ENCODE data around the gene FMN2.

Gene FMN2

GRCh38 chr1:240445369-240445768, 353.7 kb downstream of the FMN2 start:
- TF ChIP-seq, protein P1, sequence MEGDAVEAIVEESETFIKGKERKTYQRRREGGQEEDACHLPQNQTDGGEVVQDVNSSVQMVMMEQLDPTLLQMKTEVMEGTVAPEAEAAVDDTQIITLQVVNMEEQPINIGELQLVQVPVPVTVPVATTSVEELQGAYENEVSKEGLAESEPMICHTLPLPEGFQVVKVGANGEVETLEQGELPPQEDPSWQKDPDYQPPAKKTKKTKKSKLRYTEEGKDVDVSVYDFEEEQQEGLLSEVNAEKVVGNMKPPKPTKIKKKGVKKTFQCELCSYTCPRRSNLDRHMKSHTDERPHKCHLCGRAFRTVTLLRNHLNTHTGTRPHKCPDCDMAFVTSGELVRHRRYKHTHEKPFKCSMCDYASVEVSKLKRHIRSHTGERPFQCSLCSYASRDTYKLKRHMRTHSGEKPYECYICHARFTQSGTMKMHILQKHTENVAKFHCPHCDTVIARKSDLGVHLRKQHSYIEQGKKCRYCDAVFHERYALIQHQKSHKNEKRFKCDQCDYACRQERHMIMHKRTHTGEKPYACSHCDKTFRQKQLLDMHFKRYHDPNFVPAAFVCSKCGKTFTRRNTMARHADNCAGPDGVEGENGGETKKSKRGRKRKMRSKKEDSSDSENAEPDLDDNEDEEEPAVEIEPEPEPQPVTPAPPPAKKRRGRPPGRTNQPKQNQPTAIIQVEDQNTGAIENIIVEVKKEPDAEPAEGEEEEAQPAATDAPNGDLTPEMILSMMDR (IDR thresholded peaks at IDR 0.05), result no peak
- no peak overlapping the region for H3K4me3 ChIP-seq
- DNase-seq (ENCODE audit: low spot score), result no peak
- no peak overlapping the region for H3K27ac ChIP-seq

DNA sequence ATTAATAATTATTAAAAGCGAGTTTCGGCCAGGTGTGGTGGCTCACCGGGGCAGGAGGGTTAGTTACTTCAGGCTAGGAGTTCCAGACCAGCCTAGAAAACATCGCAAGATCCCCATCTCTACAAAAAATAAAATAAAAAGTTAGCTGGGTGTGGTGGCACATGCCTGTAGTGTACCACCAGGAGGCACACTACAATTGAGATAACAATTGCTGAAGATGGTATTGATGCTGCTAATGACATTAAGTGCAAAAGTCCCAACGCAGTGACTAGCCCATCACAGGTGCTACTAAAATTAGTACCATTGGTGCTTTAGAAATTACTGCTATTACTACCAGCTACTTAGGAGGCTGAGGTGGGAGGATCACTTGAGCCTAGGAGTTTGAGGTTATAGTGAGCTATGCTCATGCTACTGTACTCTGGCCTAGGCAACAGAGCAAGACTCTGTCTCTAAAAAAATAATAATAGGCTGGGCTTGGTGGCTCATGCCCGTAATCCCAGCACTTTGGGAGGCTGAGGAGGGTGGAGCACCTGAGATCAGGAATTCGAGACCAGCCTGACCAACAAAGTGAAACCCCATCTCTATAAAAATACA, 363.6 kb downstream of the FMN2 start:
- no peak for DNase-seq (ENCODE audit: low spot score)
- no peak overlapping the region for H3K4me3 ChIP-seq
- TF ChIP-seq, protein P1 (IDR thresholded peaks at IDR 0.05), result no peak
- H3K27ac ChIP-seq, result no peak overlapping the region

GRCh38 chr1:240457203-240457602, 365.5 kb downstream of the FMN2 start:
- TF ChIP-seq, protein P1 (IDR thresholded peaks at IDR 0.05), result no peak
- H3K27ac ChIP-seq, result no peak overlapping the region

DNA sequence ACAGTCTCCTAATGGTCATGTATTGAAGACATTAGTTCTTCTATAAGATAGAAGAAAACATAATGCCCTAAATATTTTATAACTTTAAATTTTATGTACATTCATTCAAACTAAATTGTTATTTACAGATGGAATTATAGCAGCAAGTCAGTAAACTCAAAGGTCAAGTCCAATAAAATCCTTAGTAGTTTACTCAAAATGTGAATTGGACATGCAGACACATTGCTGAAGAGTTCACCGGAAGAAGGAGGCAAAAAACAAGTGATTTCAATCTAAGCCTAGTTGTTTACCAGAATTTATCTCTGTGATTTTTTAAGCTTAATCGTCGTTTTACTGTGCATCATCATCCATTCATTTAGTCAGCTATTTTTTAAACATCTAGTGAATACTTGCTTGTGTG, 370.6 kb downstream of the FMN2 start:
- no peak for DNase-seq (ENCODE audit: low spot score)
- Histone ChIP-seq H3K27ac (no peak overlapping the region), H3K4me3 (no peak overlapping the region)
- TF ChIP-seq, protein P1 (IDR thresholded peaks at IDR 0.05), result no peak

More at GRCh38 chr1:240457203-240457602, 365.5 kb downstream of the FMN2 start:
- DNase-seq (ENCODE audit: low spot score), result no peak
- no peak overlapping the region for H3K4me3 ChIP-seq

DNA sequence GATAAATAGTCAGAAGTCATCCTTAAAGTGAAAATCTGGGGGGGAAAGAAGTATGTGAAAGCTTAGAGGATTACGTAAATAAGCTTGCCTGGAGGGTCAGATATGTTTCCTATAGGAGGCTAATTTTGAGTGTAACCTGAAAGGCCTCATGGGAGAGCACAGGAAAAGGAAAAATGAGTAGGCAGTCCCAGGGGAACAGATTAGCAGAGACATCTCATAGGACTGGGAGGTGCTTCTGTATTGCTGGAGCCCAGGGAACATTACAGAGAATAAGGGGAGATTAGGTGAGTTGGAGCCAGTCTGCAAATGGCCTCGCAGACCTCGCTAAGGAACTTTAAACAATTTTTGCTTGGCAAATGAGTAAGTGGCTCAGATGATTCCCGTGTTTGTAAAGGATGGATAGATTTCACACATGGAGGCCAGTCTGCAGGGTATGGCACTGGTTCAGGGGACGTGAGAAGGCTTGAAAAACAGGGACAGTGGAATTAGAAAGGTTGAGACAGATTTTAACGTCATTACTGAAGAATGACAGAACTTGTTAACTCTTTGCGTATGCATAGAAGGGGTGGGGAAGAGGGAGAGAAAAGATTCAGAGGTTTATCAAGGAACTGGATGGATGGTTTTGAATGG, 371.2 kb downstream of the FMN2 start:
- TF ChIP-seq, protein P1 (IDR thresholded peaks at IDR 0.05), result no peak
- H3K4me3 ChIP-seq, result no peak overlapping the region
- H3K27ac ChIP-seq, result no peak overlapping the region
- DNase-seq (ENCODE audit: low spot score), result no peak

DNA sequence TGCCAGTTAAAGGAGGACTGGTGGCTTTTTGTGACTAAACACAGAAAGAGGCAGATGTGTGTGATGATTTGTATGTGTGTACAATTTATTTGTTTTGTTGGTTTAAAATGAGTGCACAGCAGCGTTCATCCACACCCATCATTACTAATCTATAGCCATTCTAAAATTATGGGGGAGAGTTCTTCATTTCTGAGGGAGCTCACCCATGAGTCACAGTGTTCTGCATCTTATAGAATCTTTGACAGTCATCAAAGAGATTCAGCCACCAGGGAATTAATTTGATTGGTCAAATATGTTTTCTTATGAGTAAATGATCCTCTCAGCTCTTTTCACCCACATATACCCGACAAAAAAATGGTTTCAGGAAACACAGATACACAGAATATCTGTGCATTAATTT, 372.4 kb downstream of the FMN2 start:
- Histone ChIP-seq H3K27ac (no peak overlapping the region), H3K4me3 (no peak overlapping the region)
- TF ChIP-seq, protein P1 (IDR thresholded peaks at IDR 0.05), result no peak
- no peak for DNase-seq (ENCODE audit: low spot score)

- DNase-seq (ENCODE audit: low spot score), result no peak
- Histone ChIP-seq H3K27ac (no peak overlapping the region), H3K4me3 (no peak overlapping the region)
- TF ChIP-seq, protein P1 (IDR thresholded peaks at IDR 0.05), result no peak
These were observed 373.9 kb downstream of the FMN2 start for GRCh38 chr1:240465531-240465940.

All from coronary artery (tissue), 2 donors.